Stimulated activated CD4-positive, alpha-beta T cell treated with anti-CD3 and anti-CD28 coated beads, Interleukin-1b, Interleukin-23, amount 100 ng/mL, for 24 hours (primary cell): Measurements from ENCODE around the gene HIPK2.

Experiments used
- DNase-seq, 4 experiments: peaks; one replicate each; pipeline ENCODE4 v3.0.0-alpha.2; 2020; ENCODE audit warnings: low read depth in 4 of 4, low spot score in 1 of 4

HIPK2 gene

GRCh38 chr7:139777948-139778841, at the start of gene HIPK2:
HIPK2 (minus strand) TSS chr7:139777998; CDS start chr7:139777623, 375 bp downstream.
- DNase-seq = peak; percentile 28 to 55 (median 50)

- no peak for DNase-seq
Measured at GRCh38 chr7:139827042-139827441, 49.2 kb upstream of the HIPK2 start.

GRCh38 chr7:139825666-139826290, 48.0 kb upstream of the HIPK2 start:
- DNase-seq = no peak

GRCh38 chr7:139823959-139824521, 46.2 kb upstream of the HIPK2 start:
- no peak for DNase-seq

GRCh38 chr7:139822855-139823254, 45.1 kb upstream of the HIPK2 start:
- no peak for DNase-seq

GRCh38 chr7:139821349-139822105, 43.7 kb upstream of the HIPK2 start:
- no peak for DNase-seq

GRCh38 chr7:139820089-139820488, 42.3 kb upstream of the HIPK2 start:
- DNase-seq = no peak

- DNase-seq = no peak
Measured at GRCh38 chr7:139817249-139817648, 39.5 kb upstream of the HIPK2 start.

- DNase-seq = no peak
Measured at GRCh38 chr7:139813689-139814088, 35.9 kb upstream of the HIPK2 start.

- DNase-seq = no peak
Measured at GRCh38 chr7:139813151-139813550, 35.4 kb upstream of the HIPK2 start.

- DNase-seq = no peak
Measured at GRCh38 chr7:139811066-139811465, 33.3 kb upstream of the HIPK2 start.

- no peak for DNase-seq
Measured at GRCh38 chr7:139808846-139809442, 31.1 kb upstream of the HIPK2 start.

- DNase-seq = no peak
Measured at GRCh38 chr7:139808427-139808826, 30.6 kb upstream of the HIPK2 start.

GRCh38 chr7:139807009-139807408, 29.2 kb upstream of the HIPK2 start:
- no peak for DNase-seq

GRCh38 chr7:139804571-139804970, 26.8 kb upstream of the HIPK2 start:
- DNase-seq = no peak

- no peak for DNase-seq
Measured at GRCh38 chr7:139799586-139799985, 21.8 kb upstream of the HIPK2 start.

- DNase-seq = no peak
Measured at GRCh38 chr7:139798892-139799291, 21.1 kb upstream of the HIPK2 start.

- DNase-seq = no peak
Measured at GRCh38 chr7:139798221-139798620, 20.4 kb upstream of the HIPK2 start.

- no peak for DNase-seq
Measured at GRCh38 chr7:139797607-139798006, 19.8 kb upstream of the HIPK2 start.

GRCh38 chr7:139791316-139791715, 13.5 kb upstream of the HIPK2 start:
- no peak for DNase-seq

GRCh38 chr7:139784648-139785047, 6.8 kb upstream of the HIPK2 start:
- DNase-seq = no peak
